Measurements from ENCODE around the gene PML.
A peak's percentile ranks its signal among the peaks of the same experiment; 100 is the strongest.
"Not testable (repeated sequence)": the region's sequence is repeated elsewhere in the genome, so short reads cannot be mapped to it uniquely, and the experiment has no call there.

Gene PML

GRCh38 chr15:74041777-74042435 lies 47.4 kb downstream of the PML start:
- no peak for DNase-seq

GRCh38 chr15:74042603-74043424 lies 48.3 kb downstream of the PML start:
- DNase-seq: no peak

- DNase-seq: no peak
Observed at GRCh38 chr15:74043425-74044266, 49.1 kb downstream of the PML start.

GRCh38 chr15:74044267-74045110 lies 50.0 kb downstream of the PML start:
- DNase-seq: no peak

GRCh38 chr15:74045184-74045583 lies 50.7 kb downstream of the PML start:
- no peak for DNase-seq

GRCh38 chr15:74045636-74046274 lies 51.2 kb downstream of the PML start:
- DNase-seq: no peak

- DNase-seq: no peak
Observed at GRCh38 chr15:74046275-74046674, 51.8 kb downstream of the PML start.

GRCh38 chr15:74050127-74050526 lies 55.6 kb downstream of the PML start:
- DNase-seq: no peak

- no peak for DNase-seq
Observed at GRCh38 chr15:74050556-74051234, 56.2 kb downstream of the PML start.

GRCh38 chr15:74052271-74053260 lies 58.0 kb downstream of the PML start:
- DNase-seq: not testable (repeated sequence)

GRCh38 chr15:74053517-74053916 lies 59.0 kb downstream of the PML start:
- no peak for DNase-seq

- peak; percentile 77 for DNase-seq
Observed at GRCh38 chr15:74053941-74054529, 59.5 kb downstream of the PML start.

GRCh38 chr15:74055804-74056203 lies 61.3 kb downstream of the PML start:
- no peak for DNase-seq

GRCh38 chr15:74056330-74056729 lies 61.8 kb downstream of the PML start:
- not testable (repeated sequence) for DNase-seq

GRCh38 chr15:74059050-74059833 lies 64.7 kb downstream of the PML start:
- peak in 1 of 2 donors; percentile 9 for DNase-seq

GRCh38 chr15:74060251-74060650 lies 65.7 kb downstream of the PML start:
- DNase-seq: no peak

- no peak for DNase-seq
Observed at GRCh38 chr15:74062236-74062635, 67.7 kb downstream of the PML start.

GRCh38 chr15:74062671-74063070 lies 68.2 kb downstream of the PML start:
- peak in 1 of 2 donors; percentile 7 for DNase-seq

Measured in stimulated activated CD4-positive, alpha-beta T cell treated with anti-CD3 and anti-CD28 coated beads, Interleukin-2, amount 100 ng/mL, for 24 hours (primary cell).